Measurements from ENCODE around the gene GOLGA6L1.
"Not testable (repeated sequence)": the region's sequence is repeated elsewhere in the genome, so short reads cannot be mapped to it uniquely, and the experiment has no call there.

GOLGA6L1 gene

GRCh38 chr15:23136722-23137121 lies at the start of gene GOLGA6L1:
Gene GOLGA6L1, minus strand, starts transcription at chr15:23136822. Its CDS starts 91 bp downstream, at chr15:23136731.
- not testable (repeated sequence) for DNase-seq

DNA sequence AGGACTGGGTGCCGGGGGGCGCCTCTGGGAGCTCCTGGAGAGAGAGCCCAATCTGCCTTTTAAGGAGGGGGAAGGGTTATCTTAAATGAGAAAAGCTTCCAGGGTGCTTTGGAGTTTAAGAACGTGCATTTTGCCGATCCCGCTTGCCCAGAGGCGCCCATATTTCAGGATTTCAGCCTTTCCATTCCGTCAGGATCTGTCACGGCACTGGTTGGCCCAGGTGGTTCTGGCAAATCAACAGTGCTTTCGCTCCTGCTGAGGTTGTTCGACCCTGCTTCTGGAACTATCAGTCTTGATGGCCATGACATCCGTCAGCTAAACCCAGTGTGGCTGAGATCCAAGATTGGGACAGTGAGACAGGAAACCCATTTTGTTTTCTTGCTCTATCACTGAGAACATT lies 44.6 kb upstream of the GOLGA6L1 start:
- not testable (repeated sequence) for DNase-seq

GRCh38 chr15:23180547-23180927 lies 43.9 kb upstream of the GOLGA6L1 start:
- not testable (repeated sequence) for DNase-seq

DNA sequence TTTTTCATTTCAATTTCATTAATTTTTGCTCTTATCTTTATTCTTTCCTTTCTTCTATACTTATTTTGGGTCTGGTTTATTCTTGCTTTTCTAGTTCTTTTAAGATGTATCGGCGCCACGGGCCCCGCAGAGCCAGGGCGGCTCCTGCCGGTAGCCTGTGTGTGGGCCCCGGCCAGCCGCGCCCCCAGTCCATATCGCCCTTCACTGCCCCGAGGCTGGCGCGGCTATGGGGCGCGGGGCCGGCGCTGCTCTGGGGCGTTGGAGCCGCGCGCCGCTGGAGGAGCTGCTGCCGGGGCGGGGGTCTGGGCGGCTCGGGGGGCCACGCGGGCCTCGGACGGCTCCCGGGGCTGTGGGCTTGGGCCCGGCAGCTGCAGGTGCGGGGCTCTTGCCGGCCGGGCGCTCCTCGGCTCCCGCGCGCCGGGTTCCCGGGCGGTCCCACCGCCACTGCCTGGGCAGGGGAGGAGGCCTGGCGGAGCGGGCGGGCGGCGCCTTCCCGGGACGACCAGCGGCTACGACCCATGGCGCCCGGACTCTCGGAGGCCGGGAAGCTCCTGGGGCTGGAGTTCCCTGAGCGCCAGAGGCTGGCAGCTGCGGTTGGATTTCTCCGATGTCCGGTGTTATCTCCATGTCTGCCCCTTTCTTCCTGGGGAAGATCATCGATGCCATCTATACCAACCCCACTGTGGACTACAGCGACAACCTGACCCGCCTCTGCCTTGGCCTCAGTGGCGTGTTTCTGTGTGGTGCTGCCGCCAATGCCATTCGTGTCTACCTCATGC lies 43.3 kb upstream of the GOLGA6L1 start:
- DNase-seq: not testable (repeated sequence)

GRCh38 chr15:23176683-23177082 lies 40.1 kb upstream of the GOLGA6L1 start:
- DNase-seq: not testable (repeated sequence)

DNA sequence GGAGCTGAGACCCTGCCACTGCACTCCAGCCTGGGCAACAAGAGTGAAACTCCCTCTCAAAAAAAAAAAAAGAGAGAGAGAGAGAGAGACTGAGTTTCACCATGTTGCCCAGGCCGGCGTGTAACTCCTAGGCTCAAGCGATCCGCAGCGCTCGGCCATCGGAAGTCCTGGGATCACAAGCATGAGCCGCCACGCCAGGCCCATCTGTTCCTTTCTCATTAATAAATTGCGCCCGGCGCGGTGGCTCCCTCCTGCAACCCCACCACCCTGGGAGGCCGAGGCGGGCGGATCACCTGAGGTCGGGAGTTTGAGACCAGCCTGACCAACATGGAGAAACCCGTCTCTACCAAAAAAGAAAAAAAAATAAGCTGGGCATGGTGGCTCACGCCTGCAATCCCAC lies 39.0 kb upstream of the GOLGA6L1 start:
- DNase-seq: not testable (repeated sequence)

DNA sequence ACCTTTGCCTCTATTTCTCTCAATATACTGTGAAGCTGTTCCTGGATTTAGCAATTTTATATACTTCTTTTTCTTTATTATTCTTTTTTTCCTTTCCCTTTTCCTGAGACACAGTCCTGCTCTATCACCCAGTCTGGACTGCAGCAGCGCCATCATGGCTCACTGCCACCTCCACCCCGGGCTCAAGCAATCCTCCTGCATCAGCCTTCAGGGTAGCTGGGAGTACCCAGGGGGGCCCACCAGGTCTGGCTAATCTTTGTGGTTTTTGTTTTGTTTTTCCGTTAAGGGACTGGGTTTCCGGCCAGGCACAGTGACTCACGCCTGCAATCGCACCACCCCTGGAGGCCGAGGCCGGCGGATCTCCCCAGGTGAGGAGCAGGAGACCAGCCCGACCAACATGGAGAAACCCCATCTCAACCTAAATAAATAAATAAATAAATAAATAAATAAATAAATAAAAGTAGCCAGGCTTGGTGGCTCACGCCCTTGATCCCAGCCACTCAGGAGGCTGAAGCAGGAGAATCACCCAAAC lies 38.1 kb upstream of the GOLGA6L1 start:
- DNase-seq: not testable (repeated sequence)

DNA sequence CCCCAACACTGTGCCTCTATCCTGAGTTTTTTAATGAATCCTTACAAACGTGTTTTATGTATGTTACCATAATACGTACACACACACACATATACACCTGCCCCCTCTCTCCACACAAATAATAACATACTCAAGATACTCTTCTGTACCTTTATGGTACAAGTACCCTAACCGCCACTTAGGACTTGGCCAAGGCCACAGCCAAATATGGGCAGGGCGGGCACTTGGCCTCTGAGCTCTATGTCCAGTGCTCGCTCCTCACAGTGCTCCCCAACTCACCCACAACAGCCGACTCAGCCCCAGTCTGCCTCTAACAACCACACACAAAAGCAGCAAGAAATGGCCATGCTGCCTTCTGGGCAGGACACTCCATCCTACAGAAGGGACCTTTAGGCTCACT lies 3.8 kb downstream of the GOLGA6L1 start:
- not testable (repeated sequence) for DNase-seq

DNA sequence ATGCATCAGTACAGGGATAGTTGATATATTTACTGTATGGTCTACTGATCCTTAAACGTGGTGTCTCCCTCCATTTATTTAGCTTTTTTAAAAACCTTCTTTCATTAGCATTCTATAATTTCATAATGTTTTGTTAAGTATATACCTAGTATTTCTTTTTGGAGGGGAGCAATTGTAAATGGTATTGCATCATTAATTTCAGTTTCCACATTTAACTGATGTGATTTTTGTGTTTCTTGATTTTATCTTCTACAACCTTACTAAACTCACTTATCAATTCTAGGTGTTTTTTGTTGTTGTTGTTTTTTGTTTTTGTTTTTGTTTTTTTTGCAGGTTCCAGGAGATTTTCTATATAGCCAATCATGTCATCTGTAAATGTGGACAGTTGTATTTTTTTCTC lies 18.4 kb downstream of the GOLGA6L1 start:
- no peak for DNase-seq

DNA sequence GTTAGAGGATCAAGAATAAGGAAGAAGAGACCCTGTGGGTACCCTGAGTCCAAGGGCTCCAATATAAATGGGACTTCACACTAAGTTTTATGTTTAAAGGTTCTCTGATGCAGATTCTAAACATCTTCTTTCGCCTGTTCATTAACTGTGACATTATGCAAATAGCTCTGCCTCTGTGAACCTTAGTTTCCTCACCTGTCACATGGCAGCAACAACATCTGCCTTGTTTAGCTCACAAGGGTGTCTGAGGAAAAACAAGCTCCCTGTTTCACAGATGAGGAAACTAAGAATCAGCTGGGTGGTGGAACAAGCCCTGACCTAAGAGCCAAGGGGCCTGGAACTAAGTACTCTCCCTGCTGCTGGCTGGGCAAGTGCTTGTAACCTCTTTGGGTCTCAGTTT lies 40.8 kb downstream of the GOLGA6L1 start:
- DNase-seq: no peak

DNA sequence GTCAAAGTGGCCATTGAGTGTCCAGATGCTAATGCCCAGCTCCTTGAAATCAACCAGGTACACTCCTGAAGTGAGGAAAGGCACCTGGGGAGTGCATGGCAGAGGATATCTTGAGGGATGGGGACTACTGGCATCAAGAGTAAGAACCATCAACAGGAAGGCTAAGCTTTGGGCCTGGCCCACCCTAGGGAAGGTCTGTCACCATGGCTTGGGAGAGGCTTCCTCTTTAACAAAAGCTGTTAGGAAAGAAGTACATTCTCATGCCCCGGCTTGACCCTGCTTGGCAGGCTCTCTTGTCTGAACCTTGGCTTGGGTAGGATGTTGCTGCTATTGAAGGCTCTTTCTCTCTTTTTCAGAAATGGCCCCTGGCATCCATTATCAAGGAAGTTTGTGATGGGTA lies 53.5 kb downstream of the GOLGA6L1 start:
- DNase-seq: no peak

DNA sequence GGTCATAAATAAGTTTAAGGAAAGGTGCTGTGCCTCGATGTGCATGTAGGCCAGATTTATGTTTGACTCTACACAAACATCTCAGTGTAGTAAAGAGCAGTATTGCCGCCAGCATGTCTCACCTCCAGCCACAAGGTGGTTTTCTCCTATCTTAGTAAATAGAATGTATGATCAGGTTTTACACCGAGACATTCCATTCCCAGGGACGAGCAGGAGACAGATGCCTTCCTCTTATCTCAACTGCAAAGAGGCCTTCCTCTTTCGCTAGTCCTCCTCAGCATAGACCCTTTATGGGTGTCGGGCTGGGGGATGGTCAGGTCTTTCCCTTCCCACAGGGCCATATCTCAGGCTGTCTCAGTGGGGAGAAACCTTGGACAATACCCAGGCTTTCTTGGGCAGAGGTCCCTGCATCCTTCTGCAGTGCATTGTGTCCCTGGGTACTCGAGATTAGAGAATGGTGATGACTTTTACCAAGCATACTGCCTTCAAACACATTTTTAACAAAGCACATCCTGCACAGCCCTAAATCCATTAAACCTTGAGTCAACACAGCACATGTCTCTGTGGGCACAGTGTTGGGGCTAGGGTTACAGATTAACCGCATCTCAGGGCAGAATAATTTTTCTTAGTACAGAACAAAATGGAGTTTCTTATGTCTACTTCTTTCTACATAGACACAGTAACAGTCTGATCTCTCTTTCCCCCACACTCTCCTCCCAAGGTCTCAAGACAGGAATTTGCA lies 54.5 kb downstream of the GOLGA6L1 start:
- not testable (repeated sequence) for DNase-seq

GRCh38 chr15:23081271-23081670 lies 55.4 kb downstream of the GOLGA6L1 start:
- no peak for DNase-seq

DNA sequence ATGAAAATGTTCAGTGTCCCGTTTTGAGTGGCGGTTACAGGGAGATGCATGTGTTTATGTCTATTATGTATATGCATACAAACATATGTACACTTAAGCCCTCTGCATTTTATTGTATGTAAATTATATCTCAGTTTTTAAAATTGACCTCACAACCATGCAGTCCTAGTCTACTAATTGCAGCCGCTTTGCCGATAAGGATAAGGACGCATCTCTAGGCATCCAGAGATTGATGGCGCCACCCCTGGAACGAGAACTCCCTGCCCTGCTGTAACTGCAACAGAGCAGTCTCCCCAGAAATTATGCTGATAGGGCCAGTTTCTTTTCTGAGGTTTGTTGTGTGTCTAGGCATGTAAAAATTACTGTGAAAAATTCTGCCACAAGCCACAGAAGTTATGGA lies 56.9 kb downstream of the GOLGA6L1 start:
- DNase-seq: no peak

All from NCI-H1105 (cell line).